Measurements from ENCODE around the gene YIF1A.

DNA sequence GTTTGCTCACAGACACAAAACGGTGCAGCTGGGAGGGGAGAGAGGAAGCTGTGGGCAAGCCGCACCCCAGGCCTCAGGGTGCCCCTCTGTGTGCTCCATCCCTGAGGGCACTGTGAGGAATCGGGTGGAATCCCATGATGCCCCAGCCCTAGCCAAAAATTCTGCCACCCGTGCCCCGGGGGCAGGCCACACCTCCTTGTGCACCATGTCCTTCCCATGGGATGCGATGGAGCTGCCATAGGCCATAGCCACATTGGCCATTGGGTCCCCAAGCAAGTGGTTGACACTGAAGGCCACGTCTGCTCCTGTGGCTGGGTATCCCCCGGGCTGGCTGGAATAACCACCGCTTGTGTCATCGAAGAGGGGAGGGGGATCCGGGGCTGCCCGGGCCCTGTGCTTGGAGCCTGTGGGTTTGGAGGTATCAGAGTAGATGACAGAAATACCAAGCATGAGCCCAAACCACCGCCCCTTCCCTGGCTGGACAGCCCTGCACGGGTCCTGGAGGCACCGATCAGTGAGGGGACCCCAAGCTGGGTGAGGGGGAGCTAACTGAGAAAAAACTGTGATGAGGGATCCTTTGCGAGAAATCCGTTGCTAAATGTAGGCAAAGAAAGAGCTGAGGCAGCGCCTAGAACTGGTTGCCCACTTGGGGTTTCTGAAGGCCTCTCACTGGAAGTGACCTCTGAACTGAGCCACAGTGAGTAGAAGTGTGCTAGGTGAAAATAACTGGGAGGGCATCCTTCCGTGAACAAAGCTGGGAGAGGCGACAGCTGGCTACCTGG lies 863 bp downstream of the YIF1A start:
- TF ChIP-seq POLR2AphosphoS5 (IDR thresholded peaks at IDR 0.05; ENCODE audit: low read depth, low read length), result no peak
- TF ChIP-seq POLR2A (IDR thresholded peaks at IDR 0.05; ENCODE audit: low read depth, low read length), result no peak

Data from GM12892 (cell line).